HCT116 (cell line): Measurements from ENCODE around the gene EGFR.

Experiments used
- ZFX ChIP-seq: fragments of 450-650 bp; IDR thresholded peaks from 2 replicates; pipeline ENCODE4 v1.6.1; 2017
- TF ChIP-seq, protein P1 (sequence below), 3 experiments: fragments of 200-600 bp in 1 of 3; sonication (generic) in 1 of 3; IDR thresholded peaks in 2 of 3; conservative IDR thresholded peaks in 1 of 3; 2 replicates each; pipeline ENCODE4 v1.5.1; 2012 to 2017; ENCODE audit warnings: low read depth in 2 of 3, low read length in 2 of 3, antibody characterized with exemption in 1 of 3, borderline replicate concordance in 1 of 3, control low read depth in 1 of 3, mild to moderate bottlenecking in 1 of 3, mixed read lengths in 1 of 3, mixed run types in 1 of 3, moderate library complexity in 1 of 3; ENCODE audit not compliant: insufficient read depth in 1 of 3
- TF ChIP-seq, protein P2 (sequence below): IDR thresholded peaks from 2 replicates; pipeline ENCODE4 v1.6.1; 2012; ENCODE audit warnings: low read depth

DNA sequence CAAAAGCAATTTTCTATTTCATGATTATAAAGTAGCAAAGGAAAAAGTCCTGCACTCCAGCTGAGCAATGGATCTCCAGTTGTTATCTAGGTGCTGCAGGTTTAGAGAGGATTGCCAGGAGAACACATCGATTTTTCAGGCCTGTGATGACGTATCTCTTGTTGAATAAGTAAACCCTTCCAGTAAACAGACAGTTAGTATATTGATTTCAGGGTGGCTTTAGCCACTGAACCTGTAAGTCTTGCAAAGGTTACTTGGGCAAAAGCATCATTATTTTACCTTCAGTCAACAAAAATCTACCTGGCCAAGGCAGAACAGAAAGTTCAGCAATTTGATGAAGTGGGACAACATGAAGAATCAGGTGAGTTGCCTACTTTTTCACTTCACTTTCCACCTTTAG, 12.3 kb downstream of the EGFR start:
- TF ChIP-seq, protein P1, sequence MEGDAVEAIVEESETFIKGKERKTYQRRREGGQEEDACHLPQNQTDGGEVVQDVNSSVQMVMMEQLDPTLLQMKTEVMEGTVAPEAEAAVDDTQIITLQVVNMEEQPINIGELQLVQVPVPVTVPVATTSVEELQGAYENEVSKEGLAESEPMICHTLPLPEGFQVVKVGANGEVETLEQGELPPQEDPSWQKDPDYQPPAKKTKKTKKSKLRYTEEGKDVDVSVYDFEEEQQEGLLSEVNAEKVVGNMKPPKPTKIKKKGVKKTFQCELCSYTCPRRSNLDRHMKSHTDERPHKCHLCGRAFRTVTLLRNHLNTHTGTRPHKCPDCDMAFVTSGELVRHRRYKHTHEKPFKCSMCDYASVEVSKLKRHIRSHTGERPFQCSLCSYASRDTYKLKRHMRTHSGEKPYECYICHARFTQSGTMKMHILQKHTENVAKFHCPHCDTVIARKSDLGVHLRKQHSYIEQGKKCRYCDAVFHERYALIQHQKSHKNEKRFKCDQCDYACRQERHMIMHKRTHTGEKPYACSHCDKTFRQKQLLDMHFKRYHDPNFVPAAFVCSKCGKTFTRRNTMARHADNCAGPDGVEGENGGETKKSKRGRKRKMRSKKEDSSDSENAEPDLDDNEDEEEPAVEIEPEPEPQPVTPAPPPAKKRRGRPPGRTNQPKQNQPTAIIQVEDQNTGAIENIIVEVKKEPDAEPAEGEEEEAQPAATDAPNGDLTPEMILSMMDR (IDR thresholded peaks at IDR 0.05 in 2 of 3, conservative IDR thresholded peaks at IDR 0.05 in 1 of 3; ENCODE audit: borderline replicate concordance in 1 of 3, insufficient read depth in 1 of 3, low read depth in 2 of 3, low read length in 2 of 3) = no peak
- TF ChIP-seq, protein P2, sequence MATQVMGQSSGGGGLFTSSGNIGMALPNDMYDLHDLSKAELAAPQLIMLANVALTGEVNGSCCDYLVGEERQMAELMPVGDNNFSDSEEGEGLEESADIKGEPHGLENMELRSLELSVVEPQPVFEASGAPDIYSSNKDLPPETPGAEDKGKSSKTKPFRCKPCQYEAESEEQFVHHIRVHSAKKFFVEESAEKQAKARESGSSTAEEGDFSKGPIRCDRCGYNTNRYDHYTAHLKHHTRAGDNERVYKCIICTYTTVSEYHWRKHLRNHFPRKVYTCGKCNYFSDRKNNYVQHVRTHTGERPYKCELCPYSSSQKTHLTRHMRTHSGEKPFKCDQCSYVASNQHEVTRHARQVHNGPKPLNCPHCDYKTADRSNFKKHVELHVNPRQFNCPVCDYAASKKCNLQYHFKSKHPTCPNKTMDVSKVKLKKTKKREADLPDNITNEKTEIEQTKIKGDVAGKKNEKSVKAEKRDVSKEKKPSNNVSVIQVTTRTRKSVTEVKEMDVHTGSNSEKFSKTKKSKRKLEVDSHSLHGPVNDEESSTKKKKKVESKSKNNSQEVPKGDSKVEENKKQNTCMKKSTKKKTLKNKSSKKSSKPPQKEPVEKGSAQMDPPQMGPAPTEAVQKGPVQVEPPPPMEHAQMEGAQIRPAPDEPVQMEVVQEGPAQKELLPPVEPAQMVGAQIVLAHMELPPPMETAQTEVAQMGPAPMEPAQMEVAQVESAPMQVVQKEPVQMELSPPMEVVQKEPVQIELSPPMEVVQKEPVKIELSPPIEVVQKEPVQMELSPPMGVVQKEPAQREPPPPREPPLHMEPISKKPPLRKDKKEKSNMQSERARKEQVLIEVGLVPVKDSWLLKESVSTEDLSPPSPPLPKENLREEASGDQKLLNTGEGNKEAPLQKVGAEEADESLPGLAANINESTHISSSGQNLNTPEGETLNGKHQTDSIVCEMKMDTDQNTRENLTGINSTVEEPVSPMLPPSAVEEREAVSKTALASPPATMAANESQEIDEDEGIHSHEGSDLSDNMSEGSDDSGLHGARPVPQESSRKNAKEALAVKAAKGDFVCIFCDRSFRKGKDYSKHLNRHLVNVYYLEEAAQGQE = no peak
- no peak for TF ChIP-seq ZFX
